Omental fat pad (tissue), 4 donors: ENCODE results near the gene HSPH1. TPM values are rescaled to one million over a fixed set of nuclear protein-coding genes. Genes with fewer than 3 reads are reported as not detected.
A peak's percentile ranks its signal among the peaks of the same experiment; 100 is the strongest.
"Not testable (repeated sequence)": the region's sequence is repeated elsewhere in the genome, so short reads cannot be mapped to it uniquely, and the experiment has no call there.

Experiments
- ATAC-seq: fragments of 150-250 bp; one replicate; pipeline ENCODE4 v1.9.1; 2016; ENCODE audit warnings: mild to moderate bottlenecking, moderate library complexity; ENCODE audit not compliant: low FRiP score
- DNase-seq: peaks from one replicate; pipeline ENCODE4 v3.0.0-alpha.2; 2019; ENCODE audit warnings: low spot score
- CTCF ChIP-seq, 3 donors: fragments of 450-650 bp; IDR thresholded peaks; one replicate each; pipeline ENCODE4 v1.5.1; 2016 to 2017; ENCODE audit warnings: antibody characterized with exemption in 3 of 3, mild to moderate bottlenecking in 3 of 3, moderate library complexity in 2 of 3
- total RNA-seq, 4 donors: library from RNA; depleted of rRNA; stranded (reverse); fragments of >200 nt; gene quantifications; one replicate each; pipeline ENCODE4 v1.1.0, GENCODE V29; 2016

HSPH1 gene
- total RNA-seq, 4 donors from 2014 or later, result 36.2 to 340 (median 66.4) TPM

DNA sequence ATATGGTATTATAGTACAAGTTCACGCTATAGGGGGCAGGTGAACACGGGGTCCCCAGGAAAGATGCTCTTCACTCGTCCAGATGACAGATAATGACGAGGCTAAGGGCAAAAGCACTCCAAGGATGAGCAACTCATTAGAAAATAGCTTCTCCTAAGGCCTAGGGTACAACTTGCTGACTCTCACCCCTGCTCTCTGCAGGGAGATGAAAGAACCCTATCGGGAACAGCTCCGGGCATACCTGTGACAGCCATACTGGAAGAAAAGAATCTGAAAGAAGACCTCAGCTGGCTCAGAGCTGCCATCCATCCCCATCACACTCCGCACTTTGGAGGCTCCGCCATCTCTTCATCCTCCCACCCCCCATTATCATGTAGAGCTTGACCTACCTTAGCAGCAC is 17.5 kb upstream of the HSPH1 start:
- no peak for TF ChIP-seq CTCF (IDR thresholded peaks at IDR 0.05)
- DNase-seq, result no peak
- ATAC-seq, result no peak

GRCh38 chr13:31177813-31178495 is 16.2 kb upstream of the HSPH1 start:
- ATAC-seq, DNase-seq: not testable (repeated sequence)

DNA sequence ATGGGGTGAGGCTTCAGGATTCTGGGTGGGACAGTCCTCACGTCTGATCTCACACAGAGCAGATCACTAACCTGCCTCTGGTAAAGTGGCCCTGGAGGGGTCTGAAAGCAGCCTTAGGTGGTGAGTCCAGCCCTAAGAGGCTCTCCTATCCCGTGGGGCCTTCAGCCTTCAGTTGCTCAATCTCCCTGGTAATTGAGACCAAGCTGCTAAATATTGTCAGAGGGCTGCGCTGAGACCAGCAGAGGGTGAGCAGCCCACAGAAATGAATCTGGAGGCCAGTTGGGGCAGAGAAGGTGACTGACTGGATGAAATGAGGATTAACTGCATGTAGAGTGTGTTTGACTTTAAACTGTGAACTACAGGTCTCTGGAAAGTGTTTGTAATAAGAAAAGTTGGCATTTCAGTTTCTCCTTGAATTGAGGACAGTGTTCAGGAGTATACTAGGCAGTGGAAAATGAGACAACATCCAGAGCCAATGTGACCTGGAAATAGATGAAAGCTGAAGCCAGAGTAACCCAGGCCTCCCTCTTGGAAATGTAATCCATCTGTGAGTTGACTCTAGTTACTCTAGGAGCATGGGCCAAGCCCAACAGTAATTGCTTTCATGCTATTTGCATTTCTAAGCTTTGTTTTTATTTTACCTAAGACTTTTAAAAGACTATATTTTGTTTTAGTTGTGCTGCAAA is 14.3 kb upstream of the HSPH1 start:
- no peak for DNase-seq
- no peak for TF ChIP-seq CTCF (IDR thresholded peaks at IDR 0.05)
- no peak for ATAC-seq

DNA sequence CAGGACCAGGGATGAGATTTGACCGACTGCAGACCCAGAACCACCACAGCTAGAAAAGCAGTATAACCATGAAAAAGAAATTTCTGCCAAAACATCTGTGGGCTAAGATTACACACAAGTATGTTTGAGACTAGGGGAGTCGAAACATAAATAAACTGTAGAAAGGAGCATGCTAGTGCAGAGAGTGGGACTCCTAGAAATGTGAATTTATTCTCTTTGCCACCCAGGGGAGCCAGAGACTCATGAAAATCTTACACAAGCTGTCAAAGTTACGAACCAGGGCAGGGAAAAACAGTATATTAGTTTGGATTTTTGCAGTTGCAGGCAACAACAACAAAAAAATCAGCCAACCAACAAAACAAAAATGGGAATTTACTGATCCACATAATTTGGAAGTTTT is 12.3 kb upstream of the HSPH1 start:
- DNase-seq, result no peak
- ATAC-seq, result no peak

GRCh38 chr13:31172535-31172934 is 10.8 kb upstream of the HSPH1 start:
- no peak for TF ChIP-seq CTCF (IDR thresholded peaks at IDR 0.05)
- ATAC-seq, result peak; percentile 74

More for the DNA sequence above, 12.3 kb upstream of the HSPH1 start:
- no peak for TF ChIP-seq CTCF (IDR thresholded peaks at IDR 0.05)

DNA sequence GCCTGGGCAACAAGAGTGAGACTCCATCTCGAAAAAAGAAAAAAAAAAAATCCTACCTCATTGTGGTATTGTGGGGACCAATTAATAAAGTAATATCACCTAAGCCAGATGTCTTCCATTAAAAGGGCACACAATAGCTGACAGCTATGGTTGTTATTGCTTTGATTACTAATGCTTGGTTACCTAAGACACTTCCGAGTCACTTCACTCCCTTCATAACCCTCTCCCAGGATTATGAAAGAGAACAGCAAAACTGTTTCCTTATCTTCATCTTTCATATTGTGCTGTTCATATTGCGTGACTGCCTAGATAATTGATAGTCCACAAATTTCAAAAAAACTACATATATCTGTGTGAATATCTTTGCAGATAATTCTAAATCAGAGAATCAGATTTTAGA is 10.3 kb upstream of the HSPH1 start:
- ATAC-seq, result peak; percentile 50
- DNase-seq, result no peak
- no peak for TF ChIP-seq CTCF (IDR thresholded peaks at IDR 0.05)

More at GRCh38 chr13:31172535-31172934, 10.8 kb upstream of the HSPH1 start:
- DNase-seq, result no peak

GRCh38 chr13:31168736-31169135 is 7.0 kb upstream of the HSPH1 start:
- TF ChIP-seq CTCF (IDR thresholded peaks at IDR 0.05), result no peak
- ATAC-seq (no peak), DNase-seq (no peak)
